ENCODE data around the gene RNFT2. TPM values are rescaled to one million over a fixed set of nuclear protein-coding genes. Genes with fewer than 3 reads are reported as not detected.

The RNFT2 gene
- total and polyA plus RNA-seq, 3 donors from 2014 or later: 6.8 to 11.7 (median 9.0) TPM

DNA sequence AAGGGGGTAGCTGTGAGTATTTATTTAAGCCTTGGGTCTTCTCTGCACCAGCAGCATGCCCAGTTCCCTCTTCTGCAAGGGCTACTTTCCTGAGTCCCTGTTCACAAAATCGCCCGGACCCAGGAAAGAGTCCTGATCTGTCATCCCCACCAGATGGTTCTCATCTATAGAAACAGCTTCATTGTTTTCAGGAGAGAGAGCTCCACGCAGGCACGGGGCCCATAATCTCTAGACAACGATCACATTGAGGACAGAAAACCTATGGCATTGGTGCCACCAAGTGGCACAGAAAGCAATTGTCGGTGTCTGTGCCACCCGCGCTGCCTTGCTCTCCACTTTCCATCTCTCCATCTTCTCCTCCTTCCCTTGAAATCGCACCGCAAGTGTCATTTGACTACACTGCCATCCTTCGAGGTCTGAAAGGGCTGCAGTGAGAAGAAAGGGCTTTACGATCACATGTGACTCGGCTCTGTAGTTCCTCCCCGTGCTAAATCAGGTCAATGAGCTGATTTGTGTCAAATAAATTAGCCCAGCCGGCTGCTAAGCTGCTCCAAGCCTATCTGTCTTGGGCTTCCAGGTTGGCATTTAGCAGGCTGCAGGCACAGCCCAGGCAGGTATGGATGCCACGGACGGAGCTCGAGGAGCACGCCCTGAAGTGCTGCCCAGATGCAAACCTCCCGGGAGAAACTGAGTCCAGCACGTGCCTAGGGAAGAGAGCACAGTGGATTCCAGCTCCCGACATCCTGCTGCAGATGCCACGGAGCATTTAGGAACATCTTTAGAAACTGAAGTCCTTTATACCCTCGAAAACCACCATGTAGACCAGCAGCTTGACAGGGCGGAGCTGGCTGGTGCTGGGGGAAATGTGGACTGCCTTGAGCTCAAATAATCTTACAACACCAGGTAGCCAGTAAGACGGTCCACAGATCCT, 29.0 kb upstream of the RNFT2 start:
- no peak overlapping the region for H3K27ac ChIP-seq
- peak; percentile 79 for DNase-seq
- TF ChIP-seq, protein P1, sequence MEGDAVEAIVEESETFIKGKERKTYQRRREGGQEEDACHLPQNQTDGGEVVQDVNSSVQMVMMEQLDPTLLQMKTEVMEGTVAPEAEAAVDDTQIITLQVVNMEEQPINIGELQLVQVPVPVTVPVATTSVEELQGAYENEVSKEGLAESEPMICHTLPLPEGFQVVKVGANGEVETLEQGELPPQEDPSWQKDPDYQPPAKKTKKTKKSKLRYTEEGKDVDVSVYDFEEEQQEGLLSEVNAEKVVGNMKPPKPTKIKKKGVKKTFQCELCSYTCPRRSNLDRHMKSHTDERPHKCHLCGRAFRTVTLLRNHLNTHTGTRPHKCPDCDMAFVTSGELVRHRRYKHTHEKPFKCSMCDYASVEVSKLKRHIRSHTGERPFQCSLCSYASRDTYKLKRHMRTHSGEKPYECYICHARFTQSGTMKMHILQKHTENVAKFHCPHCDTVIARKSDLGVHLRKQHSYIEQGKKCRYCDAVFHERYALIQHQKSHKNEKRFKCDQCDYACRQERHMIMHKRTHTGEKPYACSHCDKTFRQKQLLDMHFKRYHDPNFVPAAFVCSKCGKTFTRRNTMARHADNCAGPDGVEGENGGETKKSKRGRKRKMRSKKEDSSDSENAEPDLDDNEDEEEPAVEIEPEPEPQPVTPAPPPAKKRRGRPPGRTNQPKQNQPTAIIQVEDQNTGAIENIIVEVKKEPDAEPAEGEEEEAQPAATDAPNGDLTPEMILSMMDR (IDR thresholded peaks at IDR 0.05): peak in 2 of 3 experiments; percentile 18 to 52
- no peak for TF ChIP-seq POLR2A (IDR thresholded peaks at IDR 0.05)
- H3K9me3 ChIP-seq: no peaks in the 10 kb centered on the region
- intact Hi-C loops (cut with DNase I; ENCODE audit: low total_unique reads): no loop called here
- H3K27me3 ChIP-seq: no peaks in the 10 kb centered on the region
- 27 to 42% methylated on average over 24 to 26 of the region's 26 CpGs for WGBS, 2 donors
- no peak overlapping the region for H3K4me3 ChIP-seq
- peaks cover 8% of the 10 kb centered on the region for H3K4me1 ChIP-seq
- no peaks in the 10 kb centered on the region for H3K36me3 ChIP-seq (ENCODE audit: low read depth, missing control alignments)

DNA sequence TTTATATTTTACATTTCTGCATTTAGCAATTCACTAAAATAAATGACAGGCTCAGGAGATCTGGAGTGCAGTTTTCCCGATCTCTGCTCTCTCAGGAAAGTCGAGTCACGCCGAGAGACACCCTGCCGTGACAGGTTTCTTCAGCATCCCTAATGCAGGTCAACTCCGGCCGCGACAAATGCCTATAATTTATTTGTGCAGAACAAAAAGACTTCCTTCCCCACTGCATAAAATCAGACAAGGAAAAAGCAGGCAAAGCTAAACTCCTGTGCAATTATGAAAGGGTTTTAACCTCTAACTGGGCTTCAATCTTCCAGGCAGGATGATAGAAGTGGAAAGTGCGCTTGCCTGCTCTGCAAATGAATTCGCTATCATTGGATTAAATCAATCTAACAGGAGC, 28.3 kb upstream of the RNFT2 start:
- Histone ChIP-seq H3K4me1 (peaks cover 8% of the 10 kb centered on the region), H3K36me3 (ENCODE audit: low read depth, missing control alignments) (no peaks in the 10 kb centered on the region), H3K4me3 (no peak overlapping the region), H3K27me3 (no peaks in the 10 kb centered on the region), H3K27ac (no peak overlapping the region), H3K9me3 (no peaks in the 10 kb centered on the region)
- intact Hi-C loops (cut with DNase I; ENCODE audit: low total_unique reads): no loop called here
- TF ChIP-seq, protein P1 (IDR thresholded peaks at IDR 0.05): no peak
- TF ChIP-seq POLR2A (IDR thresholded peaks at IDR 0.05): no peak
- DNase-seq: no peak
- 71 to 72% methylated on average over 10 of the region's 10 CpGs for WGBS, 2 donors

DNA sequence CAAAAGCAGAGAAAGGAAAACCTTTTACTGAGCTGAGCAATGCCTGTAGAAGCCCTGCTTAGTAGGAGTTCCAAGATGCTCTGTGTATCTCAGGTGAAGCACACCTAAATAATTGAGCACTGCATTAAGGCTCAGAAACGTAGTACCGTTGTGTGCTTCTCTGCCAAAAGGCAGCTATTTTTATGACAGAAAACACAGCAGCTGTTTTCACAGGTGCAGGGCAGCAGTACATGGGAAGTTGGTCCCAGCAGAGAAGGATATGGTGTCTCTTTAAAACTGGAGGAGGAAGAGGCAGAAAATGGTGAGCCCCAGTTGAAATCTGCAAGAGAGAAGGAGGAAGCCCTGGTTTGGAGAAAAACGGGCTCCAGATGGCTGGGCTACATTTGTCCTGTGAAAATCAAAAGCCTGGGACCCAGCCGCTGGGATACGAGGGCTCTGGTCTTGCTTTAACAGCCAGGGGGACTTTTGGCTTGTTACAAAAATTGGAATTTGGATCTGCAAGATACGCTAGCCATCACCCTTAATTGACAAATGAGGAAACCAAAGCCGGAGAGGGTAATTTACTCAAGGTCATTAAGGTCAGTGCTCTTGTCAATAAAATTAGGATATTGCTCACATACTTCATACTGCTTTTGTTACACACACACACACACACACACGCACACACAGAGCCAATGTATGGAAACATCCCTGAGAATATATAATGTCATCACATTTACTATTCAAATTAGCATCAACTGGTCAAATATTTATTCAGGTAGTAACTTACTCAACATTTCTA, 27.6 kb upstream of the RNFT2 start:
- DNase-seq: no peak
- no peaks in the 10 kb centered on the region for H3K9me3 ChIP-seq
- no peaks in the 10 kb centered on the region for H3K27me3 ChIP-seq
- 68 to 70% methylated on average over 8 of the region's 8 CpGs for WGBS, 2 donors
- peaks cover 8% of the 10 kb centered on the region for H3K4me1 ChIP-seq
- intact Hi-C loops (cut with DNase I; ENCODE audit: low total_unique reads): no loop called here
- TF ChIP-seq, protein P1 (IDR thresholded peaks at IDR 0.05): no peak
- TF ChIP-seq POLR2A (IDR thresholded peaks at IDR 0.05): no peak
- no peaks in the 10 kb centered on the region for H3K36me3 ChIP-seq (ENCODE audit: low read depth, missing control alignments)
- H3K27ac ChIP-seq: no peak overlapping the region
- no peak overlapping the region for H3K4me3 ChIP-seq

DNA sequence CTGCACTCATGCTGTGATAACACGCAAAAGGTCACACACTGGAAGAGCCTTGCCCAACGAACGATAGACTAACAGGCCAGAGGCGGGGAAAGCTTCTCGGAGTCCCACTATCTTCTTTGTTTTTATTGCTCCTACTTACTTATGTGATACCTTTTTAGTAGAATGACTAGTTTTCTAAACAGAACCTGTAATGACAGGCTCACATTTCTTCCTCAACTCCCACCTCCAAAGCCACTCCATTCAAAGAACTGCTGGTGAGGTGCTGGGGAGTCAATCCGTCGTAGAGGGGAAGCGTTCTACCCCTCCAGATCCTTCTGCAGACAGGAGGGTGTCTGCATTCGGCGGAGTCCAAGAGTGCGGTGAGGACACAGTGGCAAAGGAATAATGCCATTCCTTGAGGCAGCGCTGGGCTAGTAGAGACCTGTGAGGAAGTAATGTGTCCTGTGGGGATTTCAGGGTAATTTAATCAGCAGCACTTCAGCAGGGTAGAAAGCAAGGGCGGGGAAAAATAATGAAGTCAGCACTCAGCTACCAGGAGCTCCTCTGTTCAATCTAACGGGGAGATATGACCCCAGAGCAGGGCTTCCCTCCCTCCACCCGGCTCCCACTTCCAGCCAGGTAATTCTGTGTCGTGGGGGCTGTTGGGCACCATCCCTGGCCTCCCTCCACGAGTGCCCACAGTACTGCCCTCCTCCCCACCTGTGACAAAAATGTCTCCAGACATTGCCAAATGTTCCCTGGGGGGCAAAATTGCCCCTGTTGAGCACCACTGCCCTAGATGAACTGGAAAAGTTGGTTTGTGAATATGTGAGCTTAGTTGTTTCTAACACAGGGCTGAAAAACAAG, 25.4 kb upstream of the RNFT2 start:
- no peak for DNase-seq
- no peaks in the 10 kb centered on the region for H3K36me3 ChIP-seq (ENCODE audit: low read depth, missing control alignments)
- H3K4me1 ChIP-seq: peaks cover 8% of the 10 kb centered on the region
- no peak for TF ChIP-seq POLR2A (IDR thresholded peaks at IDR 0.05)
- TF ChIP-seq, protein P1 (IDR thresholded peaks at IDR 0.05): no peak
- no peak overlapping the region for H3K27ac ChIP-seq
- intact Hi-C loops (cut with DNase I; ENCODE audit: low total_unique reads): no loop called here
- H3K9me3 ChIP-seq: no peaks in the 10 kb centered on the region
- H3K4me3 ChIP-seq: no peak overlapping the region
- H3K27me3 ChIP-seq: no peaks in the 10 kb centered on the region
- 76 to 84% methylated on average over 17 of the region's 17 CpGs for WGBS, 2 donors
